GM21381 (cell line): ENCODE measurements around the gene GSTT2B.
"Not testable (repeated sequence)": the region's sequence is repeated elsewhere in the genome, so short reads cannot be mapped to it uniquely, and the experiment has no call there.

Experiments
- ATAC-seq: cut with Tn5 transposase; IDR thresholded peaks from one replicate; pipeline ENCODE4 v1.9.1; 2021; ENCODE audit warnings: mild to moderate bottlenecking, moderate library complexity; ENCODE audit not compliant: unreplicated experiment

The GSTT2B gene, protein sequence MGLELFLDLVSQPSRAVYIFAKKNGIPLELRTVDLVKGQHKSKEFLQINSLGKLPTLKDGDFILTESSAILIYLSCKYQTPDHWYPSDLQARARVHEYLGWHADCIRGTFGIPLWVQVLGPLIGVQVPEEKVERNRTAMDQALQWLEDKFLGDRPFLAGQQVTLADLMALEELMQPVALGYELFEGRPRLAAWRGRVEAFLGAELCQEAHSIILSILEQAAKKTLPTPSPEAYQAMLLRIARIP

DNA sequence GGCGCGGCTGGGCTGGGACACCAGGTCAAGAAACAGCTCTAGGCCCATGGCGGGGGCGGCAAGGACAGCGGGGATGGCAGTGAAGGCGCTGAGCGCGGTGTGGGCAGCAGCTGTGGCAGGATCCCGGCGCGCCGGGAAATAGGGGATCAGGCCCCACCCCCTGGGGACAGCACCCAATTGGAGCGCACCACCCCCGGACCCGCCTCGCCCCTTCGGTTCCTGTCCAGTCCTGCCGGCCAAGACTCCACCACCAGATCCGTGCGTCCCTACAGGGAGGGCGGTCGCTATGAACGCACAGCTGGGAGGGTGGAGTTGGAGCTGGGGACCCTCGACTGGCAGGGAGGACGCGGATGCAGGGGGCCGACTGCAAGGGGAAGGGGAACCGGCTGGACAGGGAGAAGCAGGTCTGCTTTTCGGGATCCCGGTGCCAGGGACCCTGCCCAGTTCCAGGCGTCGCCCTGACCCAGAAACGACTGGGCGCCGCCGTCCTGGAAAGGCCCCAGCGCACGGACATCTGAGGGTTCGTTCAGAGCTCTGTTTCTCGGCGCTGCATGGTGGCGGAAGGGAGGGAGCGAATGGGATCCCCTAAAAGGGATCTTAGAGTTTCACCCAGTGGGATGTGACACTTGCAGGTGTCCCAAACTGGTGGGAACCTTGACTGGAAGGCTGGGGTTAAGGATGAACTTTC is at the start of gene GSTT2B:
GSTT2B (minus strand) TSS at position 112 of the 688 bp plus-strand sequence; CDS start at position 48, 64 bp downstream.
- ATAC-seq: not testable (repeated sequence)

DNA sequence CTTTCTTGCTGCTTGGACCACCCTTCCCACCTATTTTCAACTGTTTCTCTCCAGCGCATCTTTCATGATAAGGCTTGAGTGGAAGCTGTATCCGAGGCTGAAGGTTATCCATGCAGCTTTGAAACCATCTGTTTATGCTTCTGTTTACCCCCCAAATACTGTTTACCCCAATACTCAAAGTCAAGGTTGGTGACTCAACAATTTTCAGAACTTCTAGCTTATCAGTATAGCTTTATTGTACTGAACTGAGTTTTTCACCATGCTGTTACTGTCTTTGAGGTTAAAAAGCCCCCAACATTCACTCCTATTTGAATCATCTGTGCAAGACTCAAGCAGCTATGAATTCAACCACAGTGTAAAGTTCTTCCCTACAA is 49.0 kb upstream of the GSTT2B start:
- no peak for ATAC-seq

DNA sequence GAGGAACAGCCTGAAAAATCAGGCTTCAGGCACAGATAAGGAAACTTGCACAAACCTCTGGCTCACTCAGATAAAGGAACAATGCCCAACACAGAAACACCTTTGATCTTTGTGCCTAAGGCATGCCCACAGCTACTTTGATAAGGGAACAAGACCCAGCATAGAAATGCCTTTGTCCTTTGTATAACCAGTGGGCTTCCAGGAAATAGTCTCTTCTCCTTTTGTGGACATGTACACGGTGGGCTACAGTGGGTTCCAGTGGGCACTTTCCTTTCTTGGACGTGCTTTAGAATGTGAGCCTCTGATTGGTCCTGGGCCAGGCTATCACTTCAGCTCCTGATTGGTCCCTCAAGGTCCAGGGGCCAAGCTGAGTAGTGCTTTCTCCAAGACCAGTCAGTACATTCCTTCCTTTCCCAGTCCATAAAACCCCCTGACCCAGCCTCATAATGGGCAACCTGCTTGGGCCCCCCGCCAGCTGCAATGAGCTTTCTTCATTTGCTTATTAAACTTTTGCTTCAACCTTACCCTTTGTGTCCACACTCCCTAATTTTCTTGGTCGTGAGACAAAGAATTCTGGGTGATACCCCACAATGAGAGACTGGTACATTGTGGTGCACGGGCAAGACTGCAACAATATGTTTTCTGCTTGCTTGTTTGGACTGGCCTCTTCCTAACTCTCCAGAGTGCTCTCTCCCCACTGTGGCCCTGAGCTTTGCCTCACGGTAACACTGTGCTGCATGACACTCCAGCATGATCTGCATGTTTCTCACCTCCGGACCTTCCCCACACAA is 48.4 kb upstream of the GSTT2B start:
- ATAC-seq: no peak

DNA sequence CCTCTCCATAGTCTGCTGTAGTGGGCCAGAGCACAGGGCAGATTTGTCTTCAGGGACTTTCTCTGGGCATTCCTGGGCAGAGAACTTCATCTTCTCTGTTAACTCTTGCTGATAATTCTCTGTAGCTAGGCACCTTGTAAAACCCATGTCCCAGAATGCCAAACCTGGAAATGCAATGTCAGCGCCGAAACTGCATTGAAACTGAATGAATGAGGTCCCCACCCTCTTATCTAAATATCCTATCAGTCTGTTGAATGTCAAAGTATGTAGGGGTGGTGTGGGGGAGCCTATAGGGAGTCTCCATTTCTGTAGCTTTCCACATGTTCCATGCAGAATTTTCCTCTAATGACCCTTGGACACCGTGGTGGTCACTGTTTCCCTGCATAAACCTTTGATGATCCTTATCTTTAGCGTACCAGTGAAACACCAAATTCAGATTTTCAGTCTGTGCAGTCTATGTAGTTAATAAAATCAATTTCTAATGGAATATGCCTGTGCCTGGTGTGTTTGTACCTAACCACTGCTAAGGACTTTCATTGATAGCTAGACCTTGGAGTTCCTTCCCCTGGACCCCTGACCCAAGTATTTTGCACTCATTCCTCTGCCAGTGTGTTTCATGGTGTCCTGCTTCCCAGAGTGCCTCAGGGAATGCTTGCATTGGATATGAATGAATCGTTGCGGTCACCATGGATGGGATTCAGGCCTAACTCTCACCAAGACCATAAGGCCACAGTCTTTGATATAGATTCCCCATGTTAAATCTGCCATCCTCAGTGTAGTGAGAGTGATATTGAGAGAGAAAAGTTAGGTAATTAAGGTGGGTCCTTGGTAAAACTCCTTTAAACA is 47.6 kb upstream of the GSTT2B start:
- no peak for ATAC-seq

DNA sequence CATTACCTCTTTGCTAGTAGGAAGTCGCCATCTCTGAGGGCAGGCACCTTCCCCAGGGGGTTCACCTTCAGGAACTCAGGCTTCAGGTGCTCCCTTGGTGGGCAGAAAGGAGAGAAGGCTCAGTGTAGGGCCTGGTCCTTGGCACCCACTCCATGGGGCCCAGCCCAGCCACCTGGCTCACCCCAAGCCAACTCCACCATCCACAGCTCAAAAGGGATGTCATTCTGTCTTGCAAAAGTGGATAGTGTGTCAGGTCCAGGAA is 47.0 kb upstream of the GSTT2B start:
- ATAC-seq: no peak

DNA sequence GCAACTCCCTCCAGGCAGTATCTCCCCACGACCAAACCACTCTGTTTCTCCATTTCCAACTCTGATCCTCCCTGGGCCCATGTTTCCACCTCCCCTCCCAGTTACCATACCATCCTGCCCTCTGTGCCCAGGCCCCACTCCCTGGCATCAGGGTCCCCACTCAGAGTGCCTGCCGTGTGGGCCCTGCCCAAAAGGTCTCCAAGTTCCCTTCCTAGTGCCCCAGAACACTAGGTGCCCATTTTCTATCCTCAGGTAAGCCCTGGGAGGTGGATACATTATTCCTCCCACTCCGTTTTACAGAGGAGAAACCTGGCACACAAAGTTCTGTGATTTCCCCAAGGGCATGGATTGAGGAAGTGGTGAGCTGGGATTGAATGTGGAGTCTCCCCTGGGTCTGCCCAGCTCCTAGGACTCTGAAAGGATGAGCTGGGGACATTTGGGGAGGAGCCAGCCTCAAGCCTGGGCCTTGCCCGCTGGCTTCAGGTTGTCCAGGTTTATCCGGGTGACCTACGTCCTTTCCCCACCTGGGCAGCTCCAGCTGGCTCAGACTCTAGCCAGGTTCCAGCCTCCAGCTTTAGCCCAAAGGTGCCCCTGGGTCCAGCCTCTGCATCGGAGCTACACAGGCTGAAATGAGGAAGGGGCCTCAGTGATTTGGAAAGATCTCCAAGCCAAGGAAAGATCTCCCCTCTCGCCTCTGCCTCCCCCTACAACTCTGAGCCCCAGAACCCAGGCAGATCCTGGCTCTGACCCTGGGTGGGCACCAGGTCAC is 46.4 kb upstream of the GSTT2B start:
- no peak for ATAC-seq

DNA sequence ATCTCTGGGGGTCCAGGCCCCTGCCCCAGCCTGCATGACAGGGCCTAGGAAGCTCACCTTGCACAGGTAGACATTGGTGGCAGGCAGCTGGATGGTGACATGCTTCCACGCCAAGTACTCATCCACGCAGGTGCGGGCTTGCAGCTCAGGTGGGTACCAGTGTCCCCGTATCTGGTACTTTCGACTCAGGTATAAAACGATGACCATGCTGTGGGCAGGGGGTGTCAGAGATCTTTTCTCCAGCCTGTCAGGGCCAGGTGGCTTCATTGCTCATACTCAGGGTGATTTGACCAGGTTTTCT is 45.9 kb upstream of the GSTT2B start:
- ATAC-seq: no peak

DNA sequence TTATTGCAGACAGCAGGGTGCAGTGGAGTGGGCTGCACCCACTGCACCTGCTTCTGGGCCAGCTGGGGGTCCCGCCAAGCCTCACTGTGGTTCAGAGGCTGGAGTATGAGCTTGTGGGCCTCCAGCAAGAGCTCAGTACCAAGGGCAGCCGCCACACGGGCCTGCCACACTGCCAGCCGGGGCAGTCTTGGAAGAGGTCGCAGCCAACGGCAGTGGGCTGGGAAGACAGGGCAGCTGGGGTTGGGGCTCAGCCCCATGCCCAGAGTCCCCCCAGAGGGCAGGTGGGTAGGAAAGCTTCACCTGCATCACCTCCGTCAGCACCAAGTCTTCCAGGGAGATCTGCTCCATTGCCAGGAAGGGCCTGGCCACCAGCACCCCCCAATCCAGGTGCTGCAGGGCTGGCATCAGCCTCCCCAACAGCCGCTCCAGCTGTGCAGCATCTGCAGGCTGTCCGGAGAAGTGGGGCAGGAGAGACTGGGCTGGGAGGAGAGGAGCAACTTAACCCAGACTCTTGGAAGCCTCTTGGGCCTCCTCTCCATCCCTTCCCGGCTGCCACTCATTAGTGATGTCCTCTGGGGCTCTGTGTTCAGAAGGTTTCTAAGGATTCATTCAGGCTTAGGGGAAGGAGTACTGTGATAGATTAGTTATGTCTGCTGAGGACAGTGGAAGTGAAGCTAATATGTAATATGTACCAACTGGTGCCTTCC is 45.4 kb upstream of the GSTT2B start:
- ATAC-seq: no peak

DNA sequence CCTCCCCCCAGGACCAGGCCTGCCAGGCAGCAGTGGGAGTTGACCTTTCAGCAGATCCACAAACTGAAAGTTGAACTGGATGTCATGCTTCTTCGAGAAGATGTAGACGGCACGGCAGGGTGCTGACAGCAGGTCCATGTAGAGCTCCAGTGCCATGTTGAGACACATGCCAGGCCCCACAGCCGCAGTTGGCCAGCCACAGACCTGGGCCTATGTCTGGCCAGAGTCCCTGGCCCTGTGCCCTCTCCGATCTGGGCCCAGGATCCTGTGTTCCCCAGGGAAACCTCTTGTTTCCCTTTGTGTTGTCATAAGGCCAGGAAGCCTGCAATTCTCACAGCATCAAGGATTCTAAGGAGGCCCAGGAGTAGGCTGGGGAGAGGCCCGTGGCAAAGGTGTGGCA is 44.2 kb upstream of the GSTT2B start, which contains the start of gene GSTT4:
GSTT4 (minus strand) TSS at position 253 of the 400 bp plus-strand sequence; CDS start at position 156, 97 bp downstream.
- no peak for ATAC-seq

DNA sequence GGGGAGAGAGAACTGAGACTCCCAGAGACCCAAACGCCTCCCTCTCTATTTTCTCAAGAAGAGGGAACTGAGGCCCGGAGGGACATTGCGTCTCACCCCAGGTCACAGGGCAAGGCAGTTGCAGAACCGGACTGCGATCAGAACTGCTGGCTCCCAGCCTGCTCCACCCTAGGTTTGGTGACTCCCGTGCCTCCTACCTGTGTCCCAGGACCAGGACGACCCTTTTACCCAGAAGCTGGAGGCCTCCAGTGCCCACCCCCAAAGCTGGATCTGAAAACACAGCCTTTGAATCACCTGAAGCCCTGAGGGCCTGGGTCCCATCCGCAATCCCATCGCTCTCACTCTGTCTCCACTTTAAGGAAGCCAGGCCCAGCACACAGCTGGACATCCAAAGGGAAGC is 42.9 kb upstream of the GSTT2B start:
- no peak for ATAC-seq

DNA sequence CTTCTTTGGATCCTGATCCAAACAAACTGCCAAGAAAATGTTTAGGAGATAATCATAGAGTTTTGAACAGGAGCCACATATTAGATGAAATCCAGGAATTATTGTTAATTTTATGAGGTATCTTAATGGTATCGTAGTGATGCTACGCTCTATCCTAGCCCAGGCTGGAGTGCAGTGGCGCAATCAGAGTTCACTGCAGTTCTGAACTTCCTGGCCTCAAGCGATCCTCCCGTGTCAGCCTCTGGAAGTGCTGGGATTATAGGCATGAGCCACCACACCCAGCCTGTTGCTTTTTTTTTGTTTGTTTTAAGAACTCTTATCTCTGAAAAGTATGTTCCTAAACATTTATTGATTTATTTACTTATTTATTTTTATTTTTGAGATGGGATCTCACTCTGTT is 41.9 kb upstream of the GSTT2B start:
- no peak for ATAC-seq

DNA sequence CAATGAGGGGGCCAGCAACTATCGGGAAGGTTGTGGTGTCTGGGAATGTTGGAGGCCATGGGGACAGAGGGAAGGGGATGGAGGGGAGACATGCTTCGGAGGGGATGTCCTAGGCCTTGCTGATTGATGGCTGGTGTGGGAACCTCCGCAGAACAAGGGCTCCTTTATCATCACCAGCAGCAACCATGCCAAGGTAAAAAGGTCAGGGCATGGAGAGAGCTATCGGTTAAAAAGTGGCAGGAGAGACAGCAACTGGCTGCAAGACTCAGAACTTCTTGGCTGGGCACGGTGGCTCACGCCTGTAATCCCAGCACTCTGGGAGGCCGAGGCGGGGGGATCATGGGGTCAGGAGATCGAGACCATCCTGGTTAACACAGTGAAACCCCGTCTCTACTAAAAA is 41.3 kb upstream of the GSTT2B start:
- no peak for ATAC-seq

DNA sequence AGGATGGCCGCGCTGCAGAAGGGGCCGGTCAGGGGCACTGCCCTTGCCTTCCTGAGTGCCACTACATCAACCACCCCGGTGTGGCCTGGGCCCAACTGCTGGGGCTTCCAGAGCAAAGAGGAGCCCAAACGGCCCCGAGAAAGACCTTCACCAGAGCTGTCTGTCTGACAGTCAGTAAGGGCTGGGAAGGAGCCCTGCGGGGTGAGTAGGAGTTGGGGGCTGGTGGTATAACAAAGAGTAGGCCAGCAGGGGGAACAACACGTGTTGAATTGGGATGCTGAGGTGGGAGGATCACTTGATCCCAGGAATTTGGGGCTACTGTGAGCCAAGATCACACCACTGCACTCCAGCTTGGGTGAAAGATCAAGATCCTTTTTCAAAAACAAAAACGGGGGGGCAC is 40.3 kb upstream of the GSTT2B start:
- ATAC-seq: no peak

DNA sequence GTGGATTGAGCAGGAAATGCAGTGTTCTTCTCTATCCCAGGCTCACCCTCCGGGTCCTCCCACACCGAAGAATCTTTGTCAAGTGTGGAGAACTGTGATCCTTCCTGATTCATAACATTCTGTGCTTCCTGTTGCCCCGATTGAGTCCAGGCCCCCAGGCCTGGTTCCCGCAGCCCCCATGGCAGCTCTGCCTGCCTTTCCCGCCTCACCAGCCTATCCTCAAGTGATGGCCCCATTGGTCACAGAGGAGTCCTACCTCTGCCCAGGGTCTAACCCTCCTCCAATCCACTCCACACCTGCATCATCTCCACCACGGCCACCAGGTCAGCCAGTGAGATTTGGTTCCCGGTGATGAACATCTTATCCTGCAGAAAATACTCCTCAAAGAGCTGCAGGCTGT is 38.8 kb upstream of the GSTT2B start:
- ATAC-seq: not testable (repeated sequence)

DNA sequence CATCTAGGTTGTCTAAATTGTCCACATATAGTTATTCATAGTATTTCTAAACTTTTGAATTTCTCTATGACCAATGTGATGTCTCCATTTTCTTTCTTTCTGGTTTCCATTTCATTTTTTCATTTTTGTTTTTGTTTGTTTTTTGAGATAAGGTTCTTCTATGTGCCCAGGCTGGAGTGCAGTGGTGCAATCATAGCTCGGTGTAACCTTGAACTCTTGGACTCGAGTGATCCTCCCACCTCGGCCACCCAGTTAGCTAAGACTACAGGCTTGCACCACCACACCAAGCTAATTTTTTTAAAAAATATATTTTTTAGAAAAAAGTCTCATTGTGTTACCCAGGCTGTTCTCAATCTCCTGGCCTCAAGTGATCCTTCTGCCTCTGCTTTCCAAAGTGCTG is 36.1 kb upstream of the GSTT2B start:
- ATAC-seq: no peak

DNA sequence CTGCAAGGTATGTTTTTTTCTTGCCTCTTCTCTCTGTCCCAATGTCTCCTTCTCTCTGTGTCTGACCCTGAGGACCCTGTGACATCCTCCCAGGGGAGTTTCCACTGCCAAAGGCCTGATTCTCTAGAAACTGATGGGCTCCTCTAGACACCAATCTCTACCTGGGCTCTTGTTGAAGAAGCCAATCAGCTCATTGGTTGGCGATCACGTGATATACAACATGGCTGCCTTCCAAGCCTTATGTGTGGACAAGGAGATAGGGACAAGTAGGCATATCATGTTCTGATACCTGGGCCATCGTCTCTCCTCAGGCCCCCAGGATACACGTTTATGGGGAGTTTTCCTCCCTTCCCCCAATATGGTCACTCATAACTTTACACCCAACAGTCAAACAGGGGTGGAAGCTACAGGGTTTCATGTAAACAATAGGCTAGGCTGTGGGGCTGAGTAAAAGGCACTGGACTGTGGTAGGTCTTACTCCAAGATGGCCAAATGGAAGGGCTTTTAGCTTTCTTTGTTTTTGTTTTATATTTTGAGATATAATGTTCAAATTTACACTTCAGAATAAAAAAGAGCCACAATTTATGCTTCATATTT is 32.7 kb upstream of the GSTT2B start:
- ATAC-seq: not testable (repeated sequence)

DNA sequence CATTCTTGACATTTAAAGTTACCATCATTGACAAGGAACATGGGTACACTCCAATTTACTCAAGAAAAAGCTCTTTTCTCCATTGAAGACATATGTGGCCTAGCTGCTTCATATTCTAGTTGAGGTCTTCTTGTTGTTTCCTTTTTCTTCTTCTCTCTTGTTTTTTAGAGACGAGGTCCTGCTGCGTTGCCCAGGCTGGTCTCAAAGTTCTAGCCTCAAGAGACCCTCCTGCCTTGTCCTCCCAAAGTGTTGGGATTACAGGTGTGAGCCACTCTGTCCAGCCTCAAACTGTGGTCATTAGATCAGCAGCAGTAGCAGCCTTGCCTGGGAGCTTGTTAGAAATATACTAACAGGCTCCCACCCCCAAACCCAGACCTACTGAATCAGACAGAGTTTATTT is 32.1 kb upstream of the GSTT2B start:
- not testable (repeated sequence) for ATAC-seq

DNA sequence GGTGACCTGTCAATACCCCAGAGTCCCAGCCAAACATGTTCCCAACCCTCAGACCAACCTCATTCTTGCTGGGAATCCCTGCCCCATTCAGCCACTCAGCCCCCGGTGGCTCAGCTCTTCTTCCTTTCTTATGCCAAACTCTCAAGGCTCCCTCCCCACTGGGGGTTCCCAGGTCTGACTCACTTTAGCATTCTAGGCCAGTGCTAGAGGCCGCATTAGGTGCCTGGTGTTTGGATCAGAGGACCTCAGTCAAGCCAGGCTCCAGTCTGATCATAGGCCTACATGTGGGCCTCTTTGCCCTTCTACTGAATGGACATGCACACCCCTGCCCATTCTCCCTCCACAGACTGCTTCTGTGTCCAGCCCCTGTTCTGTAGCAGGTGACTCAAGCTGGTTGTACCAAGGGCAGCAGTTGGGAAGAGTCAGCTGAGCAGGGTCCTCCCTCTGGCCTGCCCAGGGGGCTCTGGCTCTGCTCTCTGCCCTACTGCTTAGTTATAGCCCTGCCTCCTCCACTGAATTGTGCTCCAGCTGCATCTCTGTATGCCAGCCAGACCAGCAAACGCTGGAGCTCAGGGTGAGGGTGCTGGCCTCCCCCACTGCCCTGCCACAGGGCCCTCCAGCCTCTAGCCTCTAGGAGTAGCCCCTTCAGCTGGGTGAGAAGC is 28.7 kb upstream of the GSTT2B start:
- not testable (repeated sequence) for ATAC-seq

DNA sequence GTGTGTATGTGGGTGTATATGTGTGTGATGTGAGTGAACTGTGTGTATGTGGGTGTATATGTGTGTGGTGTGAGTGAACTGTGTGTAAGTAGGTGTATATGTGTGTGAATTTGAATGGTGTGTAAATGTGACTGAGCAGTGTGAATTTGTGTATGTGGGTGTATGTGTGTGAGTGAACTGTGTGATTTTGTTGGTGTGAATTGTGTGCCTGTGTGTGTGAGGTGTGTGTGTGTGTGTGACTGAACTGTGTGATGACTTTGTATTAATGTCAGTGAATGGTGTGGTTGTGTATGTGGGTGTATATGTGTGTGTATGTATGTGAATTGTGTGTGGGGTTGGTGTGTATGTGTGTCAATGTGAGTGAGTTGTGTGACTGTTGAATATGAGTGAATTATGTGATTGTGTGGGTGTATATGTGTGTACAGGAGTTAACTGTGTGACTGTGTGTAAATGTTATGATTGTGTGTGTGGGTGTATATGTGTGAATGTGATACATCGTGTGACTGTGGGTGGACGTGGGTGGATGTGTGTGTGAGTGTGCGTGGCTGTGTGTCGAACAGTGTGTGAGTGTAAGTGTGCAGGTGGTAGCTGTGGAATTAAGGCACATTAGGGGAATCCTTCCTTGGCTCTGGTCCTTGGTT is 25.7 kb upstream of the GSTT2B start:
- not testable (repeated sequence) for ATAC-seq
